Lower leg skin (tissue), 4 donors: ENCODE results near the gene LSM2. TPM values are rescaled to one million over a fixed set of nuclear protein-coding genes. Genes with fewer than 3 reads are reported as not detected.

ENCODE experiments used
- DNase-seq, 2 donors: peaks; one replicate each; pipeline ENCODE4 v3.0.0-alpha.2; 2019; ENCODE audit warnings: low spot score in 2 of 2
- H3K4me3 ChIP-seq: fragments of 200-600 bp; sonication (generic); 2 replicates; pipeline ENCODE4 v1.5.1; 2017; ENCODE audit warnings: mild to moderate bottlenecking, low read depth; ENCODE audit not compliant: poor library complexity, severe bottlenecking
- POLR2A ChIP-seq, 2 donors: fragments of 450-650 bp; IDR thresholded peaks; one replicate each; pipeline ENCODE4 v1.6.1; 2016 to 2017; ENCODE audit warnings: antibody characterized with exemption in 2 of 2, mild to moderate bottlenecking in 1 of 2, moderate library complexity in 1 of 2
- whole genome bisulfite sequencing, 2 donors: methylation state at CpG; one replicate each; pipeline ENCODE4 v1.1.5; 2018; 5-methylcytosine and 5-hydroxymethylcytosine counted together
- intact Hi-C: fragments of 100-400 bp; cut with DNase I; formaldehyde crosslinking; loops from one replicate; pipeline ENCODE4 v1.15.0; 2023; ENCODE audit warnings: low total_unique reads
- total RNA-seq, 4 donors: library from RNA; depleted of rRNA; stranded (reverse); fragments of >200 nt; gene quantifications; one replicate each; pipeline ENCODE4 v1.1.0, GENCODE V29; 2016
- TF ChIP-seq, protein P1 (sequence below), 3 donors: fragments of 450-650 bp; IDR thresholded peaks; one replicate each; pipeline ENCODE4 v1.5.1; 2016; ENCODE audit warnings: antibody characterized with exemption in 3 of 3, mild to moderate bottlenecking in 3 of 3, moderate library complexity in 2 of 3

The LSM2 gene
- total RNA-seq, 4 donors from 2014 or later = 24.7 to 34.5 (median 28.7) TPM

DNA sequence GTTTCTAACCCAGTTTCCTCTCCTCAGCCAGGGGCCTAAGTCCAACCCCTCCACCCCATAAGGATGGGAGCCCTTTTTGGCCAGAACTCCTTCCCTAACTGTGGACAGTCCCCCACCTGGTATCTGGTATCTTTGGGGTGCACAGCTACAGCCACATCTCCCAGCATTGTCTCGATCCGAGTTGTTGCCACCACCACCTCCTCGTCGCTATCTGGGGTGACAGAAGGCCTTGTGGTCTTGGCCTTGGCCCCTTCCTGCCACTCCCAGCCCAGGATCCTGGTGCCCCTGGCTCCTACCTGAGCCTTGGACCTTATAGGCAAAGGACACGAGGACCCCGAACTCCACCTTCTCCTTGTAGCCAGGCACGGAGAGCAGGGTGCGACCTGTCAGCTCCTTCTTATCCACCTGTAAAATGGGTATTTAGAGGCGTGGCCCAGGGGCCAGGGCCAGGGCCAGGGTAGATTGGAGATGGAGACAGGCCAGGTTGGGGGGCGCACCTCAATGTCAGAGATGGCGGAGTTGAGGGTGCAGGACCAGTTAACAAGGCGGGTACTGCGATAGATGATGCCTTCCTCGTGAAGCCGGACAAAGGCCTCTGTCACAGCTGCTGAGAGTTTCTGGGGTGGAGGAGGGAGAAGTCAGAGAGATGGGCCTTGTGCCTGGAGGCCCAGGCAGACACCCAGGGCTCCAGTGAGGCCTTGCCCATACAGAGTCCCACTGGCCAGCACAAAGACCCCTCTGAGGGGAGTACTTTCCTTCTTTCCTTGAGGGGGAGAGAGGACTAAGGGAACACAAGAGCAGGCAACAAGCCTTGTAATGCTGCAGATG lies 22.5 kb downstream of the LSM2 start:
- TF ChIP-seq, protein P1, sequence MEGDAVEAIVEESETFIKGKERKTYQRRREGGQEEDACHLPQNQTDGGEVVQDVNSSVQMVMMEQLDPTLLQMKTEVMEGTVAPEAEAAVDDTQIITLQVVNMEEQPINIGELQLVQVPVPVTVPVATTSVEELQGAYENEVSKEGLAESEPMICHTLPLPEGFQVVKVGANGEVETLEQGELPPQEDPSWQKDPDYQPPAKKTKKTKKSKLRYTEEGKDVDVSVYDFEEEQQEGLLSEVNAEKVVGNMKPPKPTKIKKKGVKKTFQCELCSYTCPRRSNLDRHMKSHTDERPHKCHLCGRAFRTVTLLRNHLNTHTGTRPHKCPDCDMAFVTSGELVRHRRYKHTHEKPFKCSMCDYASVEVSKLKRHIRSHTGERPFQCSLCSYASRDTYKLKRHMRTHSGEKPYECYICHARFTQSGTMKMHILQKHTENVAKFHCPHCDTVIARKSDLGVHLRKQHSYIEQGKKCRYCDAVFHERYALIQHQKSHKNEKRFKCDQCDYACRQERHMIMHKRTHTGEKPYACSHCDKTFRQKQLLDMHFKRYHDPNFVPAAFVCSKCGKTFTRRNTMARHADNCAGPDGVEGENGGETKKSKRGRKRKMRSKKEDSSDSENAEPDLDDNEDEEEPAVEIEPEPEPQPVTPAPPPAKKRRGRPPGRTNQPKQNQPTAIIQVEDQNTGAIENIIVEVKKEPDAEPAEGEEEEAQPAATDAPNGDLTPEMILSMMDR (IDR thresholded peaks at IDR 0.05) = no peak
- no peak for TF ChIP-seq POLR2A (IDR thresholded peaks at IDR 0.05)
- DNase-seq = no peak
- intact Hi-C loops = no loop called here
- WGBS, 2 donors = 94 to 97% methylated on average over 15 of the region's 15 CpGs
- H3K4me3 ChIP-seq = no peak overlapping the region

DNA sequence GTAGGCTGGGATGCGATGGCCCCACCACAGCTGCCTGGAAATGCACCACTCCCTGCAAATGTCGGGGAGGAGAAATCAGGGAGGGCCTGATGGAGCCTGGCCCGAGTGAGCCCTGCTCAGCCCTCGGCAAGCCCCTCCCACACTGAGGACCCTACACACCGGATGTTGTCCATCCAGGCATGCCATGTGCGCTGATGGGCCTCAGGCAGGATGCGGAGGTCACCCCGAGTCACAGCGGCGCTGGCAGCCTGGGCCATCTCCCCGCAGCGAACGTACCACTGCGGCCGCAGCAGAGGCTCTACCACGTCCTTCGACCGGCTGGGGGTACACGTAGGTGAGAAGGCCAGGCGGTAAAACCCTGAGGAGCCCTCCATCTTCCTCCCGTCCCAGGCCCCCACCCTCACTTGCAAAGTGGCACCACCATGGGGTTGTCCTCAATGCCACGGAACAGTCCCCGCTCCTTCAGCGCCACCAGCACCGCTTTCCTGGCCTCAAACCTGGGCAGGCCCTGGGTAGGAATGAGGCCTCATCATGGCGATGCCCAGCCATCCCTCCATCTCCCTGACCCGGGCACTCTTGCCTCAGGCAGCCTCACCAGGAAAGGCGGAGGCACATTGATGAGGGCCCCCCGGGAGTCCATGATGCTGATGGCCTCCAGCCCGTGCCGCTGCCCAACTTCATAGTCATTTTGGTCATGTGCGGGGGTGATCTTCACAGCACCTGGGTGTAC lies 24.5 kb downstream of the LSM2 start:
- intact Hi-C loops = no loop called here
- TF ChIP-seq, protein P1 (IDR thresholded peaks at IDR 0.05) = no peak
- no peak for TF ChIP-seq POLR2A (IDR thresholded peaks at IDR 0.05)
- 94 to 95% methylated on average over 28 to 32 of the region's 32 CpGs for WGBS, 2 donors
- H3K4me3 ChIP-seq = no peak overlapping the region
- DNase-seq = no peak

DNA sequence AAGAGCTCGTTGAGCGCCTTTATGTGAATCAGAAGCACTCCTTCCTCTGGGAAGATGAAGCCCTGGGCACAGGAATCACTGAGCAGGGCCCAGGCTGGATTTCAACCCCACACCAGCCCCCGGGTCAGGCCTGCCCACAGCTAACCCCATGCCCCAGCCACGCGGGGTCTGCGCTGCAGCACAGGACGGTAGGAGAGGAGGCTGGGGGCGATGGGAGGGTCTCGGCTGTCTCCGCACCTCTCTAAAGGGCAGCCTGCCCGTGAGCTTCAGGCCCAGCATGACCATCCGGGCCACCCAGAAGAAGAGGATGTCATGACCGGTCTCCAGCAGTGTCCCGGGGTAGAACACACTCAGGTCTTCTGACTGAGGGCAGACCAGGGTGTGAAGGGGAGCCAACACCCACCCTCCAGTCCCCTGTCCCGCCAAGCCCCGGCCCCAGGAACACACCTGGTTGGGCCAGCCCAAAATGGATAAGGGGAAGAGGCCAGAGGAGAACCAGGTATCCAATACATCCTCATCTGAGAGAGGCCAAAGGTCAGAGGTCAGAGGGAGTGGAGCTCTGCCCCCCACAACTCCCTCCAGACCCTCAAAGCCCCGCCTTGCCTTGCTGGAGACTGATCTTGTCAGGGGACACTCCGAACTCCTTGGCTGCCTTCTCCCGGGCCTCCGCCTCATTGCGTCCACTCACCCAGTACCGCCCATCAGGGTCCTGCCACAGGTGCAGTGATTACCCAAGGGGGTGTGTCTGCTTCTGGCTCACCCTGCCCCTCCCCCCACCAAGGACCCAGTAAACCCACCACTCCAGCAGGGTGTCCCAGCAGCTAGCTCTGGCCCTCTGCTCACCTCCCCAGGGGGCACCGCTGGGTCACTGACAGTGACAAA lies 25.3 kb downstream of the LSM2 start:
- WGBS, 2 donors = 94% methylated on average over 18 to 23 of the region's 23 CpGs
- no peak for DNase-seq
- TF ChIP-seq POLR2A (IDR thresholded peaks at IDR 0.05) = no peak
- TF ChIP-seq, protein P1 (IDR thresholded peaks at IDR 0.05) = no peak
- intact Hi-C loops = no loop called here
- no peak overlapping the region for H3K4me3 ChIP-seq

DNA sequence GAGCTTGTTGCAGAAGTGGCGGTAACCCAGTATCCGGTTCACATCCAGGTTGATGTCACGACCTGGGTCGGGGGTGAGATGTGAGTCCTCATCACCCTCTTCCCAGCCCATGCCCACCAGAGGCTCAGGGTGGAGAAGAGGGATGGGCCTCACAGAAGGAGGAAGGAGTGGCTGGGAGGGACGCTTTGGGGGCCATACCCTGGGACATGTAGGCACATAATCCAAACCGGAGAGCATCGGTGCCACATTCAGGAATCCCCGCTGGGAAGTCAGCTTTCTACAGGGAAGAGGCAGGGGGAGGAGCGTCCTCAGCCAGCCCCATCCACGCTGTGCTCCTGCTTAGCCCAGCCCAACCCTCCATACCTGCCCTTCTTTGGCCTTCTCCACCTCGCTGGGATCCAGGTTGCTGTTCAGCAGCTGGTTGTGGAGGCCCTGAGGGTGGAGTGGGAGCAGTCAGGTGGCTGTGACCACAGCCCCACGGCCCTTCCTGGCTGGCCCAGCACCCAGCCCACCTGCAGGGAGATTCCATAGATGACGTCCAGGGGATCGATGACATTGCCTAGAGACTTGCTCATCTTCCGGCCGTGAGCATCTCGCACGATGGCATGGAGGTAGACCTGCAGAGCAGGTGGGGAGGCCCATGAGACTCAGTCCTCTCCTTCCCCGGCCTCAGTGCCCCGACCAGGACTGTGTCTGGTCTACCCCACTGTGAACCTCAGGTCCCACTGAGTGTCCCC lies 26.1 kb downstream of the LSM2 start:
- intact Hi-C loops = no loop called here
- WGBS, 2 donors = 80 to 87% methylated on average over 18 to 20 of the region's 20 CpGs
- no peak for DNase-seq
- H3K4me3 ChIP-seq = no peak overlapping the region
- no peak for TF ChIP-seq POLR2A (IDR thresholded peaks at IDR 0.05)
- TF ChIP-seq, protein P1 (IDR thresholded peaks at IDR 0.05) = no peak

DNA sequence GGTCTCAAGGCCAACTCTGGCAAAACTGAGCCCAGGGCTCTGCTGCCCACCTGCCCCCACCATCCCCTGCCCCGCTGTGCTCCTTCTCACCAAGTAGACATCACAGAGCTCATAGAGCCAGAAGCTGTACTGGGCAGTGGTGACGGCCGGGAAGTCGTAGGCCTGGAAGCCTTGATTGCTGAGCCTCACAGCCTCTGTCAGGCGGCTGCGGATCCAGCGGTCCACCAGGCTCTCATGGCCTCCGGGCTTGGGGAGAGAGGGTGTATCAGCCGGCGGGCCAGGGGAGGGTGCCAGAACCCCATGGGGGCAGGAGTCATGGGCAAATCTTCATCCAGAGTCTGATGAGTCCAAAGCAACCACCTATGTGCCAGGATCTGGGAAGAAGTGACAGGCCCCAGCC lies 26.9 kb downstream of the LSM2 start:
- TF ChIP-seq POLR2A (IDR thresholded peaks at IDR 0.05) = no peak
- TF ChIP-seq, protein P1 (IDR thresholded peaks at IDR 0.05) = no peak
- intact Hi-C loops = no loop called here
- H3K4me3 ChIP-seq = no peak overlapping the region
- WGBS, 2 donors = 89 to 91% methylated on average over 10 of the region's 10 CpGs
- no peak for DNase-seq
